GM19099 (cell line): ENCODE data around the gene GALNT9.

ENCODE experiments used
- POLR2A ChIP-seq: IDR thresholded peaks from 3 replicates; pipeline ENCODE4 v1.6.1; 2011; ENCODE audit warnings: low read depth; ENCODE audit not compliant: insufficient read length; ENCODE audit errors: extremely low read depth

Gene GALNT9

DNA sequence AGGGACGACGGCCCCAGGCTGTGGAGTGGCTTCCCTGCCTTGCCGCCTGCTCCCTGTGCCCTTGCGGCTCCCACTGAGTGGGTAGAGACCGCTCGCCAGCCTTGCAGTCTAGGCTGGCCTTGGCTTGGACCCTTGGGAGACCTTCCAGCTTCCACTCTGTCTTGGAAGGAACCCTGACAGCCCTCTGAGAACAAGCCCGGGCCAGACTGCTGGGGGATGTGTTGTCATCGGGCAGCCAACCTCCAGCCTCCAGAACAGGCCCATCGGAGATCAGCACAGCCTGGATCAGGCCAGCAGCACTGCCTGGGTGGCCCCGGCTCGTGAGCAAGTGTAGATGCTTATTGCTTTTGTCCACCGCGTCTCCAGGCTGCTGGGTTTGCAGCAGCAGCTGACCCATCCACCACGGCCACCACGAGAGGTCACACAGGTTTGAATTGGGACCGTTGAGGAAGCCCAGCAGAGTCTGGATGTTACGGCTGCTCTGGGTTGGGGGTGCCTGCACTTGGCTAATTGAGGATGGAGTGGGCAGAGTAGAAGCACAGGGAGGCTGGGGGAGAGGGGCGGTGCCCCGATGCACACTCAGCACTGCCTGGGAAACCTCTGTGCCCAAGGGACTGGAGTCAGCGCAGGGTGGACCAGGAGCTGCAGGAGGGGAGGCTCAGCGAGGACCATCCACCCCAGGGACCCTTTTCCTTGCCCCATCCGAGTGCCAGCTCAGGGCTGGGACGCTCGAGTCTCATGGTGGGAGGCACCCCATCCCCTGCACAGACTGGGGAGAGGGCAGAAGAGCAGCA, 129.7 kb downstream of the GALNT9 start:
- no peak for TF ChIP-seq POLR2A

DNA sequence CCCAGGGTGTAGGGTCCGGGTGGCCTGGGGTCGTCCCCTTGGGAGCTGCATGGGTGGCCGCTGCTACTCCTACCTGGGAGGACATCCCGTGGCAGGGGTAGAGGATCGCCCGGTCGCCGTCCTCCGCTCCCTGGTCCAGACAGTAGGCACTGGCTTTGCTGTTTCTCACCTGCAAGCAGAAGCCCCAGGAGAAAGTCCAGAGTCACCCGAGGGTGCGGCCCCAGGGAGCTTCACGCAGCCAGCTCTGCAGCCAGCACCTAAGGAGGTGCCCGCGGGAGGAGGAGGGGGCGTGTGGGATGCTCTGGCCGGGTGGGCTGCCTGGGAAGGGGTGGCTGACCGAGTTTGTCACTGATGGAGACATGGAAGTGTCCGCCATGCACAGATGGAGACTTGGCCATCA, 130.3 kb downstream of the GALNT9 start:
- TF ChIP-seq POLR2A: no peak

DNA sequence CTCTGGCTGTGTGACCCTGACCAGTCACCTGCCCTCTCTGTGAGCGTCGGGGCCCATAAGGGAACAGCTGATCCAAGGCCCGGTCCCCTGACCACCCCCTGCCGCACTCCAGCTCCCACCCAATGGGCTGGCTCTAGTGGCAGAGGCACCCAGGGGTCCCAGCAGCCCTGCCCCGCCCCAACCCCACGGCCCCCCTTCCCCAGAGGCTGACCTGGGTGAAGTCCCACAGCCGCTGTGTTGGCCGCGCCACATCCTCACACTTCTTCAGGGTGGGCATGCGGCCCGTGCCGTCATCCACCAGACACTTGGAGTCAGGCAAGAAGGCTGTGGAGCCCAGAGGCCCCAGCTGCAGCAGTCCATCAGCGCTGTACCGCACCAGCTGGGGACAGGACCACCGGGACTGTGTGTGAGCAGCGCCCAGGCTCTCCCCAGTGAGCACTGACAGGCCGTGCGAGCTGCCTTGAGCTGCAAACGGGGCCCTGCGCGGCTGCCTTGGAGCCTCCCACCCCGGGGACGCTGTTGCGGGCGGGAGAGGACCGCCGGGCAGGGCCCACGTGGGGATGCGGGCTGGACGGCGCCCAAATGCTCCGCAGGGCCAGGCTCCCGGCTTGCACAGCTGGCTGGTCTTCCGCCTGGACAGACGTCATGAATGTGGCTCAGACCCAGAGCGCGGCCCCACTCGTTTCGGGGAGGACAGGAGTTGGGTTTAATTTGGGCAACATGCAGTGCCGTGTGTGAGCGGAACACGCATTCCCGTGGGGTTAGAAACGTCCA, 131.6 kb downstream of the GALNT9 start:
- no peak for TF ChIP-seq POLR2A

DNA sequence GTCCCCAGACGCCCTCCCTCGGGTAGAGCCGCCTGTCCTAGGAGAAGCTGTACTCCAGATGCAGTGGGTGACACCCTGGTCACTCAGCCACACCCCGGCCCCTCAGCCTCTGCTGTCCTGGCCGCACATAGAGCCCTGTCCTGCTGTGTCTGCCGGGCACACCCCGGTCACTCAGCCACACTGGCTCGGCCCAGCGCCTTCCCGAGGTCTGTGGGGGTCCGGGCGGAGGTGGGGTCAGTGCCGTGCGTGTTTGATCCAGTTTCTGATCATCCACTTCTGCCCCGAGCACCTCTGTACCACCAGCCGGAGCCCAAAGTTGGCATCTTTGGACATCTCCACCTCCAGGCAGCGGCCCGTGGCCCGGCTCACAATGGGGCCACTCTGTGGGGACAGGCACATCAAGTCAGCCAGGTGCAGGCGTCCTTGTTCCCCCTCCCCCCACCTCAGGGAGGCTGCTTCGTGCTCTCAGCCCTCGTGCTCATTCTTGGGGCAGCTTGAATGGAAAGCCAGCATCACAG, 132.5 kb downstream of the GALNT9 start:
- TF ChIP-seq POLR2A: no peak

DNA sequence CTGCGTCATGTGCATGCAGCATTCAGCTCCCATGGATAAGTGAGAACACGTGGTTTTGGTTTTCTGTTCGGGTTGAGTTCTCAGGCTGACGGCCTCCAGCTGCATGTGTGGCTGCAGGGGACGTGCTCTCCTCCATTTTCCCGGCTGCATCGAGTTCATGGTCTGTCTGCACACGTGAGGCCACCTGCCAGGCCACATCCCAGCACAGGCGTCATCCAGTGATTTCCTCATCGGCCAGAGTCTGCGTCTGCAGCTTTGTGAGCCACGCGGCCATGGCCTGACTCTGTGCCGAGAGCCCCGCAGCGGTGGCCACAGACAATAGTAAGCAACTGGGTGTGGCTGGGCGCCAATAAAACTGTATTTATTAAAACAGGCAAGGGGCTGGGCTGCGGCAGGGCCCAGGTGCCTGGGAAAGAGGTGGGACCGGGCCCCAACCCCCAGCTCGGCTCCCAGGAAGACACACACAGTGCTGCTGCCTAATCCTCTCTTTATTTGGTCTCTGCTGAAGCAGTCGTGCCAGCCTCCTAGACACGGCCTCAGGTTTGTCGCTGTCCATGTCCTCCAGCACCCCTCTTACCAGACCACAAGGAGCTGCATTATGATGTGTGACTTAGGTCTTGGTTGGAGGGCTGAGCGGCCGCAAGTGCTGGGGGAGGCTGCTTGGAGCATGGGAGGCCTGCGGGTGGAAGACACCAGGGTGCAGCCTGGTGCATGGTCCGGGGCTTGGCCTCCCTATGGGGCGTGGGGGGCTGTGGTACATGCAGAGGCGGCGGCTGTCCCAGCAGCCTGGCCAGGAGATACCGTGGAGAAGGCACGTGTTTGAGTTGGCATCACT, 133.1 kb downstream of the GALNT9 start:
- TF ChIP-seq POLR2A: no peak

DNA sequence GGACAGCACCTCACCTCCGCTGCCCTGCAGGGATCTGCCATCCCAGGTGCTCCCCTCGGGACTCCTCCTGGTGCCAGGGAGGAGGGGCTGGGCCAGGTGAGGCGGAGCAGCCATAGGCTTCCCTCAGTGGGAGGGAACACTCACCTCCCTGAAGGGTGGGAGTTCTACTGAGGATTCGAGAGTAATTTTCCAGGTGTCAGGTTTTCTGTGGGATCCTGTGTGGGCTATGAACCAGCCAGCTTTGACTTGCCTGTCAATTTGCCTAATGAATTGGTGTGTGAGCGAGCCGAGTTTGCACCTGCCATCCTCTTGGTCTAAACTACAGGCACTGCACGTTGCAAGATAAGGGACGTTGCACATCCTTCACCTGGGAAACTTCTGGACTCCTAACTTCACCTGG, 134.8 kb downstream of the GALNT9 start:
- TF ChIP-seq POLR2A: no peak

DNA sequence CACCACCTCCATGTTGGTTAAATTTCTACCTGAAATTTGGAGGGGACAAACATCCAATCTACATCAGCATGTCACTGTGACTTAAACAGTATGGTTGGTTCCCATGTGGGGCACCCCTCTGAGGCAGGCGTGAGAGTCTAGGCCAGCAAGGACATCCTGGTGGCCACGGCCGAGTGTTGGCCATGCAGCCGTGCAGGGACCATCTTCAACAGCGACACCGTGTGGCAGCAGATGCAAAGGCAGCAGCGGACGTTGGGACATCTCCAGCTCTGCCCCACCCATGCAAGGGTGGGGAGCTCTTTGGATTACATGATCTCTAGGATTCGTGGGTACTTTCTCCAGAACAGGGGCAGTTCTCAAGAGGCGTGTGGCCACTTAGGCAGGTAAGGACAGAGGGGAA, 135.3 kb downstream of the GALNT9 start:
- TF ChIP-seq POLR2A: no peak

DNA sequence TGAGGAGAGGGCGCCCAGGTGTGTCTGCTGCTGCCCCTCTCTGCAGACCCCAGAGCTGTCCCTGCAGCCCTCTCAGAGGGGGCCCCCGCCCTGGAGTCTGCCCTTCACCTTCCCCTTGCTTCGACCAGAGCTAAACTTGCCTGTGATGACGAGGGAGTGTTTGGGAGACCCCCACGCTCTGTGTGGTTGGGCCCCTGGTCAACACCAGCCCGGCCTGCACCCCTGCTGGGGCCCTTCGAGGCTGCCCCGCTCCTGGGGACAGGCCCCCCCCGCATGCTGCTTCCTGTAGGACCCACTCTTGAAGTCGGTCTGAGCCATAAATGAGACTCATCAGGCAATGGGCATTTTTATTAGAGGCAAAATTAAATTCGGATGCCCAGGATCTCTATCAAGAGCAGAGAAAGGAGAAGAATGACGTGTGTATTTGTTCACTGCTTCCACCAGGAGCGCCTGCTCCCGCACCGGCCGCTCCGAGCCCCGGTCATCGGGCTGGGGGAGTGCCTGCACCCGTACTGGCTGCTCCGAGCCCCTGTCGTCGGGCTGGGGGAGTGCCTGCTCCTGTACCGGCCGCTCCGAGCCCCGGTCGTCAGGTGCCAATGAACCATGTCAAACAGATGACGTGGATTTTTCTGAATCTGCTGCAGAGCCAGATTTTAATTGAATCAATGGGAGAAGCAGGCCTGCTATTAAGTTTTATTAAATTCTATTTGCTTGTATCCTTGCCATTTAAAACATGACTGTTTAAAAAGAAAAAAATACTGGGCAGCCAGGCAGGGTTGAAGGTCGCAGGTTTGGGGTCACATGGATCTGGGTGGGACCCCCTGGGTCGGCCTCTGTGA, 137.5 kb downstream of the GALNT9 start:
- no peak for TF ChIP-seq POLR2A

DNA sequence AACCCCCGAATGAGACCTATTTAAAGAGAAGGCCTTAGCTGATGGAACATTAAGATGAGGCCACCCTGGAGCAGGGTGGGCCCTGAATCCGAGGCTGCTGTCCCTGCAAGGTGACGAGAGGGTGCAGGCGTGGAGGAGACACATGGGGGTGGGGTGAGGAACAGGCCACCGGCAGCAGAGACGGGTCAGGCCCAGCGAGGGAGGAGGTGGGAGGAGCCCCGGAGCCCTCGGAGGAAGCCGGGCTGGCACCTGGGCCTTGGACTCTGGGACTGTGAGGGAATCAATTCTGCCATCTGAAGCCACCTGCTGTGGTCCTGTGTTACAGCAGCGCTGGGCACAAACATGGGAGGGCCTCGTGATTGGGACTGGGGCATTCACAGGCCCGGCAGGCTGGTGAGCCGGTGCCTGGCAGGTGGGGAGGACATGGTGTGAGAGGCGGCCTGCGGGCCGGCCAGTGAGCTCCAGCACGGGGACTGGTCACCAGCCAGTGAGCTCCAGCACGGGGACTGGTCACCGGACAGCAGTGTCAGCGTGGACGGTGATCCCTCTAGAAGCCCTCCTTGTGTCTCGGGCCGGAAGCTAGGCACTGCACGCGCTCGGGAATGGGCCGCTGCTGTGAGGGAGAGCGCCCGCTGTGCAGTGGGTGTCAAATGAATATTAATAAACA, 138.4 kb downstream of the GALNT9 start:
- no peak for TF ChIP-seq POLR2A

DNA sequence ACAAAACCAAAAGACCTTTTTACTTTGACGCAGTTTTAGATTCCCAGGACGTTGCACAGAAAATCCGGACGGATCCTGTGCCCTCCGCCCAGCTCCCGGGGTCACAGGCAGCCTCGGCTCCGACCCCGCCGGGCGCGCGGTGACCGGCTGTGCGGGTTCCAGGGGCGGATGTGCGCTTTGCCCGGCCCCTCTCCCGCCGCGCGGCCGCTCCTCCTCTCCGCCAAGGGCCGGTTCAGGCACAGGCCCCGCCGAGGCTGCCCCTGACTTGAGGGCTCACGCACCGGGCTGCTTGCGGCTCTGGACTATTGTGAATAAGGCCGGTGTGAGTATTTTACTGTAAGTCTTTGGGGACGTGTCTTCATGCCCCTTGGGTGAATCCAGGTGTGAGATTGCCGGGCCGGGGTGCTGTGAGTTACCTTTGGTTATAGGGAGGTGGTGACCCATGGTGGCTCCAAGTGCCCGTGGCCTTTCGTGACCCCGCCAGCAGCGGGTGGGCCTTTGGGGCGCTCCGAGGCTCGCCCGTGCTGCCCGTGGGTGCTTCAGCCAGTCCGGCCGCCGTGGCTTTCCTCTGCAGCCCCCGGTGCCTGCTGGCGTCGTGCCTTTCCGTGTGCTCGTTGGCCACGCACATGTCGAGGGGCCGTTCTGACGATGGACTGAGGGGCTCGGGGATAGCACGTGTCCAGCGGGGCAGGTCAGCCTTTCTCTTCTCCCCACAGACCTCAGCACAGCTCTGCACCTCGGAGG, 139.2 kb downstream of the GALNT9 start:
- no peak for TF ChIP-seq POLR2A

DNA sequence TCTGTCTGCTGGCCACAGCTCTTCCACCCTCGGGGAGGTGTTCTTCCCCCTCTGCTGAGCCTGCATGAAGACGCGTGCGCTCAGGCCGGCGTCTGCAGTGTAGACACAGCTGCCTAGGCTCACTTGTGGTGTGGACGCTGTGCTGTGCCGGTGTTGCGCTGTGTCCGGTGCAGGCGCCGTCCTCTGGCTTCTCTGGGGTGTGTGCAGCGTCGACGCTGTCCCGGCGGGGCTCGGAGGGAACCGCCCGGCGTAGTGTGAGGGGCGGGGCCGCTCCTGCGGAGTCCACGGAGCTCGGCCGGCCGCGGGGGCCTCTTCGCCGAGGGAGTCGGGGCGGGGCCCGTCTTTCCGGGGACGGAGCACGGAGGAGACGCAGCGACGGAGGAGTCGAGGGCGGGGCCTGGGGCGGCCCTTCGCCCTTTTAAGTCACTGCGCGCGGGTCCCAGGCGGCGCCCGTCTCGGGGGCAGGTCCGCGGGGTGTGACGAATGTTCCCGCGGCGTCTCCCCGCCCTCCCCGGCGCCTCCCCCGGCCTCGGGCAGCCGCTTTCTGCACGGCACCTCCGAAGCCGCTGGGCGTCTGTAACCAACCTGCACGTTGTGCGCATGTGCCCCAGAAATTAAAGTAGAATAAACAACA, 139.9 kb downstream of the GALNT9 start:
- TF ChIP-seq POLR2A: no peak

DNA sequence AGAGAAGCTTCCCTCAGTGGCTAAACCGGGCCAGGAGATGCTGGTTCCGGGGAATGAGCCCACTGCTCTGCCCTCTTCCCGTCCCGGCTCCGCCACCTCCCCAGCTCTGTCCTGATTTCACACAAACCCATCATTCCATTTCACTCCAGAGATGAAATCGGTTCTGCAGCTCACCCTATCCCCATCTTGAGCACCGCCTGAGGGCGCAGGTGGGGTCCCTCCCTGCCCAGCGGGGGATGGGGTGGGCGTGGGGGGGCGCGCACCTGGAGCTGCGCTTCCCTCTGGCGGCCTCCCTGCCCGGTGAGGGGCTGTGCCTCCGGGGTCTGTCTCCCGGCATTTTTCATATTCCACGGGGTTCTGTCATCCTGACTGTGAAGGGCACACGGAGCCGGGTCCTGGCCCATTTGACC, 140.5 kb downstream of the GALNT9 start:
- TF ChIP-seq POLR2A: no peak
